Measurements from ENCODE around the gene MAST4.

The MAST4 gene

GRCh38 chr5:67195406-67196275 is 599.4 kb downstream of the MAST4 start:
- DNase-seq = no peak

- DNase-seq = no peak
Measured at GRCh38 chr5:67196537-67197059, 600.4 kb downstream of the MAST4 start, which contains the start of gene CD180. TSS of gene CD180 (minus strand) at chr5:67196799. CDS start at chr5:67196641, 158 bp downstream.

- DNase-seq = no peak
Measured at GRCh38 chr5:67197536-67197935, 601.3 kb downstream of the MAST4 start.

GRCh38 chr5:67198917-67199316 is 602.7 kb downstream of the MAST4 start:
- DNase-seq = no peak

- no peak for DNase-seq
Measured at GRCh38 chr5:67199859-67200258, 603.7 kb downstream of the MAST4 start.

GRCh38 chr5:67200809-67201562 is 604.8 kb downstream of the MAST4 start:
- DNase-seq = peak in 1 of 5 experiments; percentile 51

- DNase-seq = no peak
Measured at GRCh38 chr5:67201897-67202549, 605.8 kb downstream of the MAST4 start.

GRCh38 chr5:67202828-67203227 is 606.6 kb downstream of the MAST4 start:
- DNase-seq = no peak

GRCh38 chr5:67203701-67204074 is 607.5 kb downstream of the MAST4 start:
- no peak for DNase-seq

GRCh38 chr5:67204821-67205220 is 608.6 kb downstream of the MAST4 start:
- peak in 1 of 5 experiments; percentile 65 for DNase-seq

GRCh38 chr5:67205981-67206380 is 609.8 kb downstream of the MAST4 start:
- peak in 1 of 5 experiments; percentile 35 for DNase-seq

- no peak for DNase-seq
Measured at GRCh38 chr5:67206461-67206860, 610.3 kb downstream of the MAST4 start.

GRCh38 chr5:67206929-67207328 is 610.7 kb downstream of the MAST4 start:
- DNase-seq = peak; percentile 33 to 99 (median 80)

- no peak for DNase-seq
Measured at GRCh38 chr5:67208403-67208802, 612.2 kb downstream of the MAST4 start.

GRCh38 chr5:67209141-67209771 is 613.1 kb downstream of the MAST4 start:
- DNase-seq = peak in 4 of 5 experiments; percentile 12 to 80 (median 40)

- no peak for DNase-seq
Measured at GRCh38 chr5:67211926-67212325, 615.7 kb downstream of the MAST4 start.

- no peak for DNase-seq
Measured at GRCh38 chr5:67214036-67214435, 617.8 kb downstream of the MAST4 start.

- no peak for DNase-seq
Measured at GRCh38 chr5:67214707-67215447, 618.7 kb downstream of the MAST4 start.

- peak; percentile 20 to 97 (median 54) for DNase-seq
Measured at GRCh38 chr5:67215519-67216471, 619.6 kb downstream of the MAST4 start.

GRCh38 chr5:67216564-67216963 is 620.4 kb downstream of the MAST4 start:
- no peak for DNase-seq

Measured in T-helper 2 cell (primary cell).